Kidney epithelial cell (primary cell): Measurements from ENCODE around the gene SEMA4B. TPM values are rescaled to one million over a fixed set of nuclear protein-coding genes. Genes with fewer than 3 reads are reported as not detected.
"Not testable (repeated sequence)": the region's sequence is repeated elsewhere in the genome, so short reads cannot be mapped to it uniquely, and the experiment has no call there.

ENCODE experiments used
- DNase-seq: peaks from one replicate; pipeline ENCODE4 v3.0.0-alpha.2; 2010; ENCODE audit warnings: low read depth
- H3K27me3 ChIP-seq: 2 replicates; pipeline ENCODE4 v1.6.0; 2011; ENCODE audit warnings: low read length; ENCODE audit not compliant: control insufficient read depth, insufficient read depth
- H3K36me3 ChIP-seq: 2 replicates; pipeline ENCODE4 v1.5.1; 2011; ENCODE audit warnings: low read length; ENCODE audit not compliant: control insufficient read depth, insufficient read depth
- H3K4me3 ChIP-seq: 2 replicates; pipeline ENCODE4 v1.5.1; 2011; ENCODE audit warnings: low read depth, mild to moderate bottlenecking, control low read depth, low read length
- total RNA-seq: library from RNA; depleted of rRNA; stranded (reverse); fragments of >200 nt; gene quantifications from 2 replicates; pipeline ENCODE4 v1.2.3, GENCODE V29; 2015
- TF ChIP-seq, protein P1 (sequence below): IDR thresholded peaks from 2 replicates; pipeline ENCODE4 v1.5.1; 2011; ENCODE audit warnings: mild to moderate bottlenecking, moderate library complexity, low read length, control low read depth, inconsistent platforms; ENCODE audit not compliant: insufficient read depth, poor library complexity, severe bottlenecking

Gene SEMA4B
- total RNA-seq, 1 donor from 2014 or later = 44.2 TPM

DNA sequence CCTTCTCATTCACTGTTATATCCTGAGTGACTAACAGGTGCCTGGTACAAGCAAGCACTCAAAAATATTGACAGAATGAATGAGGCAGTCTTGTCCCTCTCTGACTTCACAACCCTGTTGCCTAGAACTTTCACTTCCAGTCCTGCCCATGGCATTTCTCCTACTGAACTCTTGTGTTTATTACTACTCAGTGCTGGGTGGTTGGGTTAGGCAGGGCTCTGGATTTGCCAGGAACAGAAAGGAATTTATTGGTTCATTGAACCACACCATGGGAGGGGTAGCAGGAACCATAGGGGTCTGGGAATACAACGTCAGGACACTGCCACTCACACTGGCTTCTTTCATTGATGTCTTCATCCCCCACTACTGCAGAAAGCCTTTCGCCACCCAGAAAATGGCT is 41.9 kb upstream of the SEMA4B start:
- no peaks in the 10 kb centered on the region for H3K36me3 ChIP-seq
- H3K27me3 ChIP-seq = no peaks in the 10 kb centered on the region
- DNase-seq = no peak
- H3K4me3 ChIP-seq = no peak overlapping the region
- TF ChIP-seq, protein P1, sequence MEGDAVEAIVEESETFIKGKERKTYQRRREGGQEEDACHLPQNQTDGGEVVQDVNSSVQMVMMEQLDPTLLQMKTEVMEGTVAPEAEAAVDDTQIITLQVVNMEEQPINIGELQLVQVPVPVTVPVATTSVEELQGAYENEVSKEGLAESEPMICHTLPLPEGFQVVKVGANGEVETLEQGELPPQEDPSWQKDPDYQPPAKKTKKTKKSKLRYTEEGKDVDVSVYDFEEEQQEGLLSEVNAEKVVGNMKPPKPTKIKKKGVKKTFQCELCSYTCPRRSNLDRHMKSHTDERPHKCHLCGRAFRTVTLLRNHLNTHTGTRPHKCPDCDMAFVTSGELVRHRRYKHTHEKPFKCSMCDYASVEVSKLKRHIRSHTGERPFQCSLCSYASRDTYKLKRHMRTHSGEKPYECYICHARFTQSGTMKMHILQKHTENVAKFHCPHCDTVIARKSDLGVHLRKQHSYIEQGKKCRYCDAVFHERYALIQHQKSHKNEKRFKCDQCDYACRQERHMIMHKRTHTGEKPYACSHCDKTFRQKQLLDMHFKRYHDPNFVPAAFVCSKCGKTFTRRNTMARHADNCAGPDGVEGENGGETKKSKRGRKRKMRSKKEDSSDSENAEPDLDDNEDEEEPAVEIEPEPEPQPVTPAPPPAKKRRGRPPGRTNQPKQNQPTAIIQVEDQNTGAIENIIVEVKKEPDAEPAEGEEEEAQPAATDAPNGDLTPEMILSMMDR = no peak

DNA sequence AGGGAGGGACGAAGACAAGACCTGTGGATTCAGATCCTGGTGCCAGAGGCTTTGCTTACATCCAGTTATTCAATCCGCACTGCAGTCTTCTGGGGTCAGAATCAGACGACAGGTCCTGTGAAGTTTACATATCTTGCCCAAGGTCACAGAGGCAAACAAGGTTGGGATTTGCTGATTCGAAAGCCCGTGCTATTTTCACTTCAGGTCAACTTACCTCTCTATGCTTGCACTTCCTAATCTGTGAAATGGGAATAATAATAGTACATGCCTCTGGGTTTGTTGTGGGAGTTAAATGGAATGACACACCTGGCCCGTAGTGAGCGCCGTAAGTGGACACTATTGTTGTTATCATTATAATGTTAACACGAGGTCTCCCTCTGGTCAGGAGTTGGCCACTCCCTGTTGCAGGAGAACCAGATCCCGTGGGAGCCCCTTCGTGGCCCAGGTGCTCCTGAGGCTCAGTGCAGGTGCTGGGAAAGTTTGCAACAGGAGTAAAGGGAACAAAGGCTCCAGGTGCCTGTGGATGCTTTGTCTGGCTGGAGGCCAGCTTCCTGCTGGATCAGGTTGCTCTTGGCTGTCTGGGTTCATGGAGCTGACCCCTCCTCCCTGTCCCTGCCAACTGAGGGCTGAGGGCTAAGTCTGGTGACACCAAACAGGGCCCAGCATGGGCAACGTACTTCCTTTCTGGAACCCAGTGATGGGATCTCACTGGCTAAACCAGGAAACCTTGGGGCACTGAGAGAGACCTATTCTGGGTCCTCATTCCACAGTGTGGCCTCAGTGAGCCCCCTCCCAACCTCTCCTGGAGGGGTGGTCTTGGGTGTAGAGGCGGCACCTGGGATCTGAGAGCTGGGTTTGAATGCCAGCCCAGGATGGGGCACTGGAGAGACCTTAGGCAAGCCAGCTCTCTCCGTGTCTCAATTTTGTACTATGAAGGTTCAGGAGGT is 40.1 kb upstream of the SEMA4B start:
- Histone ChIP-seq H3K4me3 (no peak overlapping the region), H3K36me3 (no peaks in the 10 kb centered on the region), H3K27me3 (no peaks in the 10 kb centered on the region)
- no peak for DNase-seq
- TF ChIP-seq, protein P1 = no peak

DNA sequence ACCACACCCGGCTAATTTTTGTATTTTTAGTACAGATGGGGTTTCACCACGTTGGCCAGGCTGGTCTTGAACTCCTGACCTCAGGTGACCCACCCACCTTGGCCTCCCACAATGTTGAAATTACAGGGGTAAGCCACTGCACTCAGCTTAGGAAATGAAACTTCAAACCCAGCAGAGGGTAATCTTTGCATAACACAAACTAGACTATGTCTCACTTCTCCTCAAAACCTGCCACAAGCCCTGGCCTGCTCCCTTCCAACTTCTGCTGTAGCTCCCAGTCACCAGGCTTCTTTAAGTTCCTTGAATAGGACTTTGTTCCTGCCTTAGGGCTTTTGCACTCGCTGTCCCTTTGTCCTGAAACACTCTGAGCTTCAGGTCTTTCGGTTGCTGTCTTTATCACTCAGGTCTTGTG is 39.2 kb upstream of the SEMA4B start:
- no peak for DNase-seq
- TF ChIP-seq, protein P1 = no peak
- Histone ChIP-seq H3K36me3 (no peaks in the 10 kb centered on the region), H3K4me3 (no peak overlapping the region), H3K27me3 (no peaks in the 10 kb centered on the region)

DNA sequence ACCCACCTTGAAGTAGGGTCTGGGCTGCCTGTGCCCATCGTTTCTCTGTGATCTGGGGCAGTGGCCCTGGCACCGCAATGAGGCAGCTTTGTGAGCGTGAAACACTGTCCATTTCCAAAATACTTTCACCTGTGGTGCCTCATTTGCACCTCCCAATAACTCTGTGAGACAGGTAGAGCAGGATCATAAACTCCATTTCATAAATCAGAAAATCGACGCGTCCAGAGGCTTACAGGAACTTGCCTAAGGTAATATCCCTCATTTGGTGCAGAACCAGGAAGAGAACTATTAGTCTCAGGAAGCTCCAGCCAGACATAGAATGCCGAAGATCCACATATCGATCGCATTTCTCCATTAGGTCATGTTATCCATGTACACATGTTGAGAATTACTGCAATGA is 38.2 kb upstream of the SEMA4B start:
- TF ChIP-seq, protein P1 = no peak
- Histone ChIP-seq H3K36me3 (no peaks in the 10 kb centered on the region), H3K27me3 (no peaks in the 10 kb centered on the region), H3K4me3 (no peak overlapping the region)
- DNase-seq = no peak

DNA sequence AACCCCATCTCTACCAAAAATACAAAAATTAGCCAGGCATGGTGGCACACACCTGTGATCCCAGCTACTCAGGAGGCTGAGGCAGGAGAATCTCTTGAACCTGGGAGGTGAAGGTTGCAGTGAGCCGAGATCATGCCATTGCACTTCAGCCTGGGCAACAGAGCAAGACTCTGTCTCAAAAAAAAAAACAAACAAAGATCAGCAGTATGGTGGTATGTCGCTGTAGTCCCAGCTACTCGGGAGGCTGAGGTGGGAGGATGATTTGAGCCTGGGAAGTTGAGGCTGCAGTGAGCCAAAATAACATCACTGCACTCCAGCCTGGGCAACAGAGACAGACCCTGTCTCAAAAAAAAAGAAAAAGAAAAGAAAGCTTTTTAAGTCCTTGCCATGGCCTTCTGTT is 36.9 kb upstream of the SEMA4B start:
- H3K4me3 ChIP-seq, H3K27me3 ChIP-seq, H3K36me3 ChIP-seq, DNase-seq: not testable (repeated sequence)

DNA sequence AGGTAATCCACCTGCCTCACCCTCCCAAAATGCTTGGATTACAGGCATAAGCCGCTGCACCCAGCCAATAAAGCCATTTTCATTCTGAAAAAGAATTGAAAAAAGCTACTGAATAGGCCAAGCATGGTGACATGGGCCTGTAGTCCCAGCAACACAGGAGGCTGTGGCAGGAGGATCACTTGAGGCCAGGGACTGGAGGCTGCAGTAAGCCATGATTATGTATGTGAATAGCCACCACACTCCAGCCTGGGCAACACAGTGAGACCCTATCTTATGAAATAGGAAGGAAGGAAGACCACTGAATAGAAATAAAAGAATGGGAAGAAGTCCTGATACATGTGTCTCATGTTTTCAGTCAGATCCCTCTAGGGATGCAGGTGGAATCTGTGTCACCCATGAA is 36.0 kb upstream of the SEMA4B start:
- TF ChIP-seq, protein P1 = no peak
- Histone ChIP-seq H3K4me3 (no peak overlapping the region), H3K36me3 (no peaks in the 10 kb centered on the region), H3K27me3 (no peaks in the 10 kb centered on the region)
- DNase-seq = no peak
